Measurements from ENCODE around the gene TCTA.
A peak's percentile ranks its signal among the peaks of the same experiment; 100 is the strongest.

The TCTA gene

DNA sequence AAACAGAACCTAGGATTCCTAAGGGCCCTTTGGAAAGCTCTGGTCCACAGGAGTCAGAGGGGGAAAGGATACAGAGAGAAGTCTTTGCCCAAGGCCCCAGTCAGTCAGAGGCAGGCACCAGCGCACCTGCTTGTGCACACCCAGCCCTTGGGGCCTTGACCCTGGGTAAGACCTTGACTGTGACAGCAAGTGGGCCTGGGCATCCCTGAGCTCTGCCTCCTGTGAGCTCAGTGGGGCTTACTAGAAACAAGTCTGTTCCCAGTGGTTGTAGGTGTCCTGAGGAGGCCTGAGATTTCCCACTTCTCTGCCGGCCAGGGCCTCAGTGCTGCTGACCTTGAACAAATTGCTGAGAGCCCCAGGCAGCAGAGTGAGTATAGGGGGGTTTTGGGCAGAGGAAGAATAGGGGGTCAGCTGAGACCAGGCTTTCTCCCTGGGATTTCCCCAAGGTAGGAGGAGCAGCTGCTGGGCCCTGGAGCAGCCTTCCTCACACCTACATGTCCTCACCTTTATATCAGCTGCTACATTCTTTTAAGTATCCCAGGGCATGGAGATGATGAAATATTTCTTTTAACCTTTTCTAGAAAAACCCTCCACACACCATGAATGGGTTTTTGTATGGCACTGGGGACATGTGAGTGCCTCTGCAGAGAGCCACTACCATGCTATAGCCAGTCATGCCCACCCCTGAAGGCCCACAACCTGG is 48.1 kb downstream of the TCTA start:
- H3K4me1 Mint-ChIP-seq = peaks cover 0 to 2% of the 10 kb centered on the region in 2 donors
- H3K27ac Mint-ChIP-seq = no peak overlapping the region
- DNase-seq (no peak), ATAC-seq (replicated peaks) (no peak)
- H3K4me3 Mint-ChIP-seq = no peak overlapping the region
- H3K27me3 Mint-ChIP-seq = no peaks in the 10 kb centered on the region
- no peaks in the 10 kb centered on the region for H3K36me3 Mint-ChIP-seq
- H3K9me3 Mint-ChIP-seq = no peaks in the 10 kb centered on the region

DNA sequence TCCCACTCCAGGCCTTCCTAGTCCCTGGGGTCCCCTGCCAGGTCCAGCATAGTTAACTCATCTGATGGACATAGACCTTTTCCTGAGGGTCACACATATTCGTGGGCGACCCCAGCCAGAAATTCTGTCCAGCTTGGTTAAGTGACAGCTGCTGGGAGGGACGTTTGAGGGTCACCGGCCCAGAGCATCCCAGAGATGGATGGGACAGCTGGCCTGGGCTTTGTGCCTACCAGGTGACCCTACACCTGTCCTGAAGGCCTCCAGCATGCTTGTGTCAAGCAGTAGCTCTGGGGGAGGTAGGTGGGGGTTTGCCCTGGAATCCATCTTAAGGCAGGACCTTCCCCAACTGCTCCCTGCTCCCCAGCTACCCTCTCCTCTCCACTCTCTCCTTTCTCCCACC is 48.7 kb downstream of the TCTA start:
- Mint-ChIP-seq H3K27ac (no peak overlapping the region), H3K4me1 (peaks cover 0 to 2% of the 10 kb centered on the region in 2 donors), H3K36me3 (no peaks in the 10 kb centered on the region), H3K9me3 (no peaks in the 10 kb centered on the region), H3K27me3 (no peaks in the 10 kb centered on the region), H3K4me3 (no peak overlapping the region)
- DNase-seq (no peak), ATAC-seq (replicated peaks) (no peak)

DNA sequence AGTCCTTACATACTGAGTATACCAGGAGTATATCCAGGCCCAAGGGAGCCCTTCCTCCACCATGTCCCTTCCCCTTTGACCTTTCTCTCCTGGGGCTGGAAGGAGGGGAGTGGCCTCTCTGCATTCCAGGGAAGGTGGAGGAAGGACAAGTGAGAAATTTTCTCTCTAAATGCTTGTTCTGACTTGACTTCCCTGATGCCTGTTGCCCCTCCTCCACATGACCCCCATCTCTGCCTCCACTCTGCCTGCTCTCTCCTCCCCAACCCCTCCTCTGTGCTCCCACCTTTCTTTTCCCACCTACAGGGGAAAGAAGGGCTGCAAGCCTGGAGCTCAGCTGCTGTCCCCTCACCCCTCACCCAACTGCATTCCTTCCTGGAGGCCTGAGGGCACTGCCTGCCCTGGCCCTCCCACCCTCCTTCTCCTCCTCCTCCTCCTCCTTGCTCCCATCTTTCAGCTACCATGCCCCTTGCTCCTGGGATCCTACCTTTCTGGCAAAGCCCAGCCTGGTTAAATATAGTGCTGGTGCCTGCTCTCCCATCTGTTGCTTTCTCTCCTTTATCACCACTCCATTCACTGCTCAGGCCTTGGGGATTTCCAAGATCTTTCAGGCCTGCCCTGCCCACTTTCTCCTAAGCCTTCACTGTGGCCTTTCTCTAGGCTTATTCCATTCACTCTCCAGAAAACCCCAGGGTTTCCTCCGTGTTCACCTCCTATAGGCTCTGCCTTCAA is 49.4 kb downstream of the TCTA start:
- Mint-ChIP-seq H3K4me3 (no peak overlapping the region), H3K9me3 (no peaks in the 10 kb centered on the region), H3K27me3 (no peaks in the 10 kb centered on the region), H3K27ac (peak overlapping the region; percentile 10), H3K4me1 (peaks cover 0 to 2% of the 10 kb centered on the region in 2 donors), H3K36me3 (no peaks in the 10 kb centered on the region)
- ATAC-seq (replicated peaks) (no peak), DNase-seq (no peak)

DNA sequence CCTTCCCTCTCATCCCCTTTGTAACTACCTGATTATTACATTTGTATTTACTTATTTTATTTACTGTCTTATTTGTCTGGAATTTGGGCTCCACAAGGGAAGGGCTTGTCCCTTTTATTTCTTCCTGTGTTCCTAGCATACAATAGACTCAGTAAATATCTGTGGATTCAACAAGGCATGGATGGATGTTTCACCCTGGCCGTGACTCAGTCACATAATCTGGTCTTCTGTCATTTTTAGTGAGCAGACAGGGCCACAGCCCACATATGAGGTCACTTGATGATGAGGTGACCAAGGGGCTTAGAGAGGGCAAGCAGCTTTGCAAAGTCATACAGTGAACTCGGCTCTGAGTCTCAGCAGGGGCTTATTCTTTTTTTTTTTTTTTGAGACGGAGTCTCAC is 50.0 kb downstream of the TCTA start:
- Mint-ChIP-seq H3K4me1 (peaks cover 0 to 2% of the 10 kb centered on the region in 2 donors), H3K4me3 (no peak overlapping the region), H3K27me3 (no peaks in the 10 kb centered on the region), H3K27ac (peak overlapping the region; percentile 10), H3K9me3 (no peaks in the 10 kb centered on the region), H3K36me3 (no peaks in the 10 kb centered on the region)
- DNase-seq (no peak), ATAC-seq (replicated peaks) (no peak)

DNA sequence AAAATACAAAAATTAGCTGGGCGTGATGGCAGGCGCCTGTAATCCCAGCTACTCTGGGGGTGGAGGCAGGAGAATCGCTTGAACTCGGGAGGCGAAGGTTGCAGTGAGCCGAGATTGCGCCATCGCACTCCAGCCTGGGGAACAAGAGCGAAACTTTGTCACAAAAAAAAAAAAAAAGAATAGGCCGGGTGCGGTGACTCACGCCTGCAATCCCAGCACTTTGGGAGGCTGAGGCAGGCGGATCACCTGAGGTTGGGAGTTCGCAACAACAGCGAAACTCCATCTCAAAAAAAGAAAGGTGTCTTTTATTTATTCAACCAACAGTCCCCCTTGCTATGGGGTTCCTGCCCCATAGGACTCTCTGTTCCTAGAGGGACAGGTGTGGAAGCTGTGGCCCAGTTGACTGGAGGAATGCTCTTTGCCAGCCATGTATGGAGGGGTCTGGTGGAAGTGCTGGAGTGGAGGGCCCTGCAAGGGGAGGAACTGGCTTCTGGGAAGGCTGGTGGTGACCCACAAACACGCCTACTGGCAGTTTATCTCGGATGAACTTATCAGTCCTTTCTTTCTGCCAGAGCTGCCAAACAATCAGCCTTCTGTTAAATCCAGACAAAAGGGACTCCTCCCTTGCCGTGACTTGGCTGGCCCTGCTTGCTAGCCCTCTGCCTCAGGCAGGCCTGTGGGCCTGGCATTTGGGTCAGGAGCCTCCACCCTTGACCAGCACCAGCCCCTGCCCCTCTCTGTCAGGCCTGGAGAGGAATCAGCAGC is 53.2 kb downstream of the TCTA start:
- H3K27ac Mint-ChIP-seq = no peak overlapping the region
- H3K4me1 Mint-ChIP-seq = peaks cover 0 to 8% of the 10 kb centered on the region in 2 donors
- ATAC-seq (replicated peaks) (no peak), DNase-seq (no peak)
- no peaks in the 10 kb centered on the region for H3K36me3 Mint-ChIP-seq
- no peaks in the 10 kb centered on the region for H3K9me3 Mint-ChIP-seq
- H3K27me3 Mint-ChIP-seq = no peaks in the 10 kb centered on the region
- no peak overlapping the region for H3K4me3 Mint-ChIP-seq
